Stomach (tissue), 9 donors: ENCODE measurements around the gene PTPRD. TPM values are rescaled to one million over a fixed set of nuclear protein-coding genes. Genes with fewer than 3 reads are reported as not detected.

Source experiments
- DNase-seq, 2 donors: peaks; one replicate each; pipeline versions ENCODE4 v3.0.0 to v3.0.0-alpha.2; 2013 to 2019
- H3K27ac ChIP-seq, 5 donors: fragments of 200-600 bp in 4 of 5; sonication (generic) in 4 of 5; one replicate each; pipeline ENCODE4 v1.5.1; 2013 to 2019; ENCODE audit warnings: mild to moderate bottlenecking in 1 of 5, moderate library complexity in 1 of 5
- H3K27me3 ChIP-seq, 3 donors: fragments of 200-600 bp; sonication (generic); one replicate each; pipeline ENCODE4 v1.5.1; 2017 to 2019; ENCODE audit warnings: mixed run types in 1 of 3
- H3K36me3 ChIP-seq, 4 donors: fragments of 200-600 bp; sonication (generic); 1 replicate in 3 of 4; 2 replicates in 1 of 4; pipeline ENCODE4 v1.5.1; 2016 to 2019
- H3K4me1 ChIP-seq, 4 donors: fragments of 200-600 bp; sonication (generic); one replicate each; pipeline ENCODE4 v1.5.1; 2016 to 2019
- H3K4me3 ChIP-seq, 4 donors: fragments of 200-600 bp; sonication (generic) in 3 of 4; one replicate each; pipeline ENCODE4 v1.5.1; 2016 to 2019; ENCODE audit warnings: mild to moderate bottlenecking in 1 of 4
- H3K9me3 ChIP-seq, 4 donors: fragments of 200-600 bp; sonication (generic); one replicate each; pipeline ENCODE4 v1.5.1; 2016 to 2019
- EP300 ChIP-seq: sonication (generic); formaldehyde crosslinking; IDR thresholded peaks from one replicate; pipeline ENCODE4 v1.6.1; 2017; ENCODE audit warnings: antibody characterized with exemption
- POLR2A ChIP-seq, 4 donors: fragments of 450-650 bp; IDR thresholded peaks; one replicate each; pipeline ENCODE4 v1.6.1; 2016; ENCODE audit warnings: antibody characterized with exemption in 4 of 4, control low read depth in 2 of 4, mild to moderate bottlenecking in 1 of 4, moderate library complexity in 1 of 4
- POLR2AphosphoS5 ChIP-seq, 3 donors: sonication (generic); formaldehyde crosslinking; IDR thresholded peaks; one replicate each; pipeline ENCODE4 v1.6.1; 2016; ENCODE audit warnings: antibody characterized with exemption in 3 of 3
- whole genome bisulfite sequencing, 5 donors: extraction: QIAGEN DNeasy Blood & Tissue Kit in 3 of 5; methylation state at CpG; one replicate each; pipeline versions ENCODE4 v1.1.5 to v1.1.7; 2013 to 2018; 5-methylcytosine and 5-hydroxymethylcytosine counted together
- intact Hi-C: fragments of 100-400 bp; cut with DNase I; formaldehyde crosslinking; loops from one replicate; pipeline ENCODE4 v1.15.1; 2023; ENCODE audit warnings: low total_unique reads
- polyA plus RNA-seq, 3 donors: library from polyadenylated mRNA; stranded (reverse); fragments of 200-250 nt; gene quantifications; one replicate each; pipeline ENCODE4 v1.2.3, GENCODE V29; 2013
- total RNA-seq, 5 donors: library from RNA; depleted of rRNA; stranded (reverse); fragments of >200 nt; gene quantifications; one replicate each; pipeline versions ENCODE4 v1.1.0 to v1.2.3, GENCODE V29; 2014 to 2016
- TF ChIP-seq, protein P1 (sequence below), 7 experiments: fragments of 450-650 bp in 4 of 7; fragments of 200-600 bp in 3 of 7; sonication (generic) in 3 of 7; IDR thresholded peaks; one replicate each; pipeline ENCODE4 v1.5.1; 2016 to 2019; ENCODE audit warnings: antibody characterized with exemption in 7 of 7, control low read depth in 2 of 7, mild to moderate bottlenecking in 1 of 7
- donor health status: healthy with polysubstance abuse.
- donor health status: Bipolar disorder and iron deficiency.
- donor health status: healthy.

Gene PTPRD
- total and polyA plus RNA-seq, 8 donors, result 0.12 to 53.1 (median 1.2) TPM

- Histone ChIP-seq H3K27me3 (no peaks in the 10 kb centered on the region), H3K9me3 (no peaks in the 10 kb centered on the region), H3K36me3 (no peaks in the 10 kb centered on the region), H3K27ac (no peak overlapping the region), H3K4me3 (no peak overlapping the region), H3K4me1 (no peaks in the 10 kb centered on the region)
- intact Hi-C loops, result no loop called here
- 79 to 91% (median 90%) methylated on average over 2 of the region's 2 CpGs for WGBS, 5 donors
- no peak for DNase-seq
- TF ChIP-seq POLR2AphosphoS5 (IDR thresholded peaks at IDR 0.05) (no peak), EP300 (no peak), POLR2A (IDR thresholded peaks at IDR 0.05) (no peak)
- TF ChIP-seq, protein P1, sequence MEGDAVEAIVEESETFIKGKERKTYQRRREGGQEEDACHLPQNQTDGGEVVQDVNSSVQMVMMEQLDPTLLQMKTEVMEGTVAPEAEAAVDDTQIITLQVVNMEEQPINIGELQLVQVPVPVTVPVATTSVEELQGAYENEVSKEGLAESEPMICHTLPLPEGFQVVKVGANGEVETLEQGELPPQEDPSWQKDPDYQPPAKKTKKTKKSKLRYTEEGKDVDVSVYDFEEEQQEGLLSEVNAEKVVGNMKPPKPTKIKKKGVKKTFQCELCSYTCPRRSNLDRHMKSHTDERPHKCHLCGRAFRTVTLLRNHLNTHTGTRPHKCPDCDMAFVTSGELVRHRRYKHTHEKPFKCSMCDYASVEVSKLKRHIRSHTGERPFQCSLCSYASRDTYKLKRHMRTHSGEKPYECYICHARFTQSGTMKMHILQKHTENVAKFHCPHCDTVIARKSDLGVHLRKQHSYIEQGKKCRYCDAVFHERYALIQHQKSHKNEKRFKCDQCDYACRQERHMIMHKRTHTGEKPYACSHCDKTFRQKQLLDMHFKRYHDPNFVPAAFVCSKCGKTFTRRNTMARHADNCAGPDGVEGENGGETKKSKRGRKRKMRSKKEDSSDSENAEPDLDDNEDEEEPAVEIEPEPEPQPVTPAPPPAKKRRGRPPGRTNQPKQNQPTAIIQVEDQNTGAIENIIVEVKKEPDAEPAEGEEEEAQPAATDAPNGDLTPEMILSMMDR (IDR thresholded peaks at IDR 0.05), result no peak
Measured at GRCh38 chr9:10036095-10036494, 576.7 kb downstream of the PTPRD start.

DNA sequence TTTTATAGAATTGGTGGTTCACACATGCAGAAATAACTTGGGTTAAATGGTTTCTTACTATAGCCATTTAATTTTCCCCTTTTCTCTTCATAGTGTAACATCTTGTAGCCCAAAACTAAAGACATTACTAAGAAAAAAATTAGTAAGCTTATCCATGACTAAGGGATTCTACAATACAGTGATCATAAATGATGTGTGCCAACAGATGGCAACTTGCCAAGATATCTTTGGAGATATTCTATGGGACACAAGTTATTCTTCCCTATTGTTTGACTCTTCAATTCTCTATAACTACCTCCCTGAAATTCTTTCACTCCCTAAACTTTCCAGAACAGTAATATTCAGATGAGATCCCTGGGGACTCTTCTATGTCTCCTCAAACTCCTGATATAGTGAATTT is 580.6 kb downstream of the PTPRD start:
- Histone ChIP-seq H3K4me3 (no peak overlapping the region), H3K9me3 (peaks cover 0 to 7% (median 5%) of the 10 kb centered on the region in 4 donors), H3K27ac (no peak overlapping the region), H3K36me3 (no peaks in the 10 kb centered on the region), H3K4me1 (no peaks in the 10 kb centered on the region), H3K27me3 (no peaks in the 10 kb centered on the region)
- no peak for DNase-seq
- TF ChIP-seq POLR2AphosphoS5 (IDR thresholded peaks at IDR 0.05) (no peak), POLR2A (IDR thresholded peaks at IDR 0.05) (no peak), EP300 (no peak)
- TF ChIP-seq, protein P1 (IDR thresholded peaks at IDR 0.05), result no peak
- intact Hi-C loops, result no loop called here

DNA sequence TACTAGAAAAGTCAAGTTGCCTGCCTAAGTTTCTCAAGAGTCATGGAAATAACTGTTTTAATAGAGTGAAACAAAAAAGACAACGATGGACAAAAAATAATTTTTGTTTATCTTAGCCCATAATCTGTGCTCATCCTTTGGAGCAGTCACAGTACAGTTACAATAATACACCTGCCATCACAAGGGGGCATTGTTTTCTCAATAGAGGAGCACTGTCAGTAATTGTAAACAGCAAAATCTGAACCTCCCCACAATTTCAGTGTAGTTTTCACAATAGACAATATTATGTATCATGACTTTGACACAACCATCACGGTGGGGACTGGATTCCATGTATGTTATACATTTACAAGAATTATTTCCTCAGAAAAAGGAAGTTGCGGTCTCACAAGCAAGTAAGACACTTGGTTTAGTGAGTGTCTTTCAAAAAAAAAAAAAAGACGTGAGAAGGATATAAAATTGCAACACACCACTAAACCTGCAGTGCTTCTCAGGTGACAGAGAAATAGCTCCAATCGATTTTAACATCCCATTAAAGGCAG is 586.3 kb downstream of the PTPRD start:
- no peaks in the 10 kb centered on the region for H3K4me1 ChIP-seq
- no peak overlapping the region for H3K27ac ChIP-seq
- no peak for TF ChIP-seq POLR2AphosphoS5 (IDR thresholded peaks at IDR 0.05)
- TF ChIP-seq POLR2A (IDR thresholded peaks at IDR 0.05), result no peak
- TF ChIP-seq EP300, result no peak
- TF ChIP-seq, protein P1 (IDR thresholded peaks at IDR 0.05), result no peak
- intact Hi-C loops, result no loop called here
- no peaks in the 10 kb centered on the region for H3K36me3 ChIP-seq
- H3K4me3 ChIP-seq, result no peak overlapping the region
- DNase-seq, result no peak
- no peaks in the 10 kb centered on the region for H3K27me3 ChIP-seq
- WGBS, 5 donors, result 69 to 81% (median 76%) methylated on average over 5 of the region's 5 CpGs
- peaks cover 0 to 7% (median 5%) of the 10 kb centered on the region in 4 donors for H3K9me3 ChIP-seq

- no peaks in the 10 kb centered on the region for H3K36me3 ChIP-seq
- TF ChIP-seq, protein P1 (IDR thresholded peaks at IDR 0.05), result no peak
- no peak for TF ChIP-seq EP300
- no peak for TF ChIP-seq POLR2AphosphoS5 (IDR thresholded peaks at IDR 0.05)
- TF ChIP-seq POLR2A (IDR thresholded peaks at IDR 0.05), result no peak
- 70 to 97% (median 81%) methylated on average over 1 of the region's 1 CpG for WGBS, 5 donors
Measured at GRCh38 chr9:10015755-10016154, 597.0 kb downstream of the PTPRD start.

More at GRCh38 chr9:10015755-10016154, 597.0 kb downstream of the PTPRD start:
- intact Hi-C loops, result no loop called here
- DNase-seq, result no peak
- no peaks in the 10 kb centered on the region for H3K9me3 ChIP-seq
- H3K27me3 ChIP-seq, result no peaks in the 10 kb centered on the region
- no peak overlapping the region for H3K4me3 ChIP-seq
- no peak overlapping the region for H3K27ac ChIP-seq
- H3K4me1 ChIP-seq, result no peaks in the 10 kb centered on the region
